SW 1271 (cell line): ENCODE data around the gene MLLT3.

ENCODE experiments used
- DNase-seq, 2 experiments: peaks; one replicate each; lab custom pipeline; 2025; lab: John Stamatoyannopoulos, UW

The MLLT3 gene

GRCh38 chr9:20335668-20336332 is 286.5 kb downstream of the MLLT3 start:
- no peak for DNase-seq

- DNase-seq, result no peak
These were observed 288.3 kb downstream of the MLLT3 start for GRCh38 chr9:20333991-20334390.

GRCh38 chr9:20331095-20331685 is 291.1 kb downstream of the MLLT3 start:
- no peak for DNase-seq

GRCh38 chr9:20330688-20331087 is 291.6 kb downstream of the MLLT3 start:
- DNase-seq, result no peak

- no peak for DNase-seq
These were observed 295.8 kb downstream of the MLLT3 start for GRCh38 chr9:20326516-20326915.

- DNase-seq, result no peak
These were observed 297.3 kb downstream of the MLLT3 start for GRCh38 chr9:20325008-20325407.

GRCh38 chr9:20322212-20322611 is 300.1 kb downstream of the MLLT3 start:
- DNase-seq, result no peak

- no peak for DNase-seq
These were observed 300.7 kb downstream of the MLLT3 start for GRCh38 chr9:20321423-20322082.

GRCh38 chr9:20320921-20321320 is 301.4 kb downstream of the MLLT3 start:
- DNase-seq, result no peak

- DNase-seq, result no peak
These were observed 302.5 kb downstream of the MLLT3 start for GRCh38 chr9:20319641-20320337.

- DNase-seq, result no peak
These were observed 303.1 kb downstream of the MLLT3 start for GRCh38 chr9:20319241-20319640.

GRCh38 chr9:20317701-20318100 is 304.6 kb downstream of the MLLT3 start:
- no peak for DNase-seq

GRCh38 chr9:20316372-20316771 is 305.9 kb downstream of the MLLT3 start:
- DNase-seq, result no peak

GRCh38 chr9:20315677-20316076 is 306.6 kb downstream of the MLLT3 start:
- DNase-seq, result no peak

GRCh38 chr9:20314981-20315380 is 307.3 kb downstream of the MLLT3 start:
- no peak for DNase-seq

- no peak for DNase-seq
These were observed 308.9 kb downstream of the MLLT3 start for GRCh38 chr9:20313415-20313814.

- DNase-seq, result no peak
These were observed 309.6 kb downstream of the MLLT3 start for GRCh38 chr9:20312732-20313131.

GRCh38 chr9:20310024-20310423 is 312.3 kb downstream of the MLLT3 start:
- DNase-seq, result no peak

- DNase-seq, result no peak
These were observed 313.2 kb downstream of the MLLT3 start for GRCh38 chr9:20309124-20309523.

- DNase-seq, result no peak
These were observed 314.7 kb downstream of the MLLT3 start for GRCh38 chr9:20307621-20308020.

- no peak for DNase-seq
These were observed 316.8 kb downstream of the MLLT3 start for GRCh38 chr9:20305452-20305851.

- DNase-seq, result no peak
These were observed 318.3 kb downstream of the MLLT3 start for GRCh38 chr9:20303996-20304395.

GRCh38 chr9:20303066-20303465 is 319.2 kb downstream of the MLLT3 start:
- no peak for DNase-seq
